ENCODE data around the gene STEAP1B. TPM values are rescaled to one million over a fixed set of nuclear protein-coding genes. Genes with fewer than 3 reads are reported as not detected.

Gene STEAP1B
- total RNA-seq, 1 donor = 1.8 TPM

DNA sequence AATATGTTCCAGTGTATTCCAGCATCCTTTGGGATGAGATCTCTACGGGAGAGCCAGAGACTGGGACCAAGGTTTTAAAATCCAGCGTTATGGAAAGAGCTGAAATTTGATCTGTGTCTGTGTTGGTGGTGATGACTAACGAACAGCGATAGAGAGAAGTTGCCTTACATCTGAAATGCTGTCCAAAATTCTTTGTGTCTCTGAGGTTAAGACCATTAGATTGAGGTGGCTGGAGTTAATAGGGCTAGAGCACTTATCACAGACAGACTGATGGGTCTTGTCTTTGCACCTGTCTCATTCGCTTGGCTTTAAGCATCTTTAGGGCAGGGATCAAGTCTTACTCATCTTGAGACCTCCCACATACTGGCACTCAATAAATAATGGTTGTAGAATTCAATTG lies 102.0 kb downstream of the STEAP1B start:
- Histone ChIP-seq H3K4me3 (ENCODE audit: low read length) (no peak overlapping the region), H3K9me3 (ENCODE audit: low read depth, low read length) (no peaks in the 10 kb centered on the region), H3K27me3 (ENCODE audit: insufficient read depth, low read length) (no peaks in the 10 kb centered on the region), H3K4me1 (ENCODE audit: insufficient read depth, low read length) (peaks cover 8% of the 10 kb centered on the region)

GRCh38 chr7:22395222-22395621 lies 104.8 kb downstream of the STEAP1B start:
- H3K4me3 ChIP-seq (ENCODE audit: low read length) = no peak overlapping the region
- no peaks in the 10 kb centered on the region for H3K4me1 ChIP-seq (ENCODE audit: insufficient read depth, low read length)
- H3K9me3 ChIP-seq (ENCODE audit: low read depth, low read length) = no peaks in the 10 kb centered on the region
- no peaks in the 10 kb centered on the region for H3K27me3 ChIP-seq (ENCODE audit: insufficient read depth, low read length)

GRCh38 chr7:22394739-22395138 lies 105.2 kb downstream of the STEAP1B start:
- no peaks in the 10 kb centered on the region for H3K4me1 ChIP-seq (ENCODE audit: insufficient read depth, low read length)
- no peaks in the 10 kb centered on the region for H3K27me3 ChIP-seq (ENCODE audit: insufficient read depth, low read length)
- H3K9me3 ChIP-seq (ENCODE audit: low read depth, low read length) = no peaks in the 10 kb centered on the region
- H3K4me3 ChIP-seq (ENCODE audit: low read length) = no peak overlapping the region

- Histone ChIP-seq H3K27me3 (ENCODE audit: insufficient read depth, low read length) (no peaks in the 10 kb centered on the region), H3K4me3 (ENCODE audit: low read length) (no peak overlapping the region), H3K9me3 (ENCODE audit: low read depth, low read length) (no peaks in the 10 kb centered on the region), H3K4me1 (ENCODE audit: insufficient read depth, low read length) (no peaks in the 10 kb centered on the region)
Measured at GRCh38 chr7:22393913-22394729, 105.9 kb downstream of the STEAP1B start.

GRCh38 chr7:22390516-22390915 lies 109.5 kb downstream of the STEAP1B start:
- H3K4me3 ChIP-seq (ENCODE audit: low read length) = no peak overlapping the region
- no peaks in the 10 kb centered on the region for H3K4me1 ChIP-seq (ENCODE audit: insufficient read depth, low read length)
- H3K9me3 ChIP-seq (ENCODE audit: low read depth, low read length) = no peaks in the 10 kb centered on the region
- H3K27me3 ChIP-seq (ENCODE audit: insufficient read depth, low read length) = no peaks in the 10 kb centered on the region

- no peak overlapping the region for H3K4me3 ChIP-seq (ENCODE audit: low read length)
- H3K4me1 ChIP-seq (ENCODE audit: insufficient read depth, low read length) = no peaks in the 10 kb centered on the region
- H3K9me3 ChIP-seq (ENCODE audit: low read depth, low read length) = no peaks in the 10 kb centered on the region
- H3K27me3 ChIP-seq (ENCODE audit: insufficient read depth, low read length) = no peaks in the 10 kb centered on the region
Measured at GRCh38 chr7:22389892-22390291, 110.1 kb downstream of the STEAP1B start.

DNA sequence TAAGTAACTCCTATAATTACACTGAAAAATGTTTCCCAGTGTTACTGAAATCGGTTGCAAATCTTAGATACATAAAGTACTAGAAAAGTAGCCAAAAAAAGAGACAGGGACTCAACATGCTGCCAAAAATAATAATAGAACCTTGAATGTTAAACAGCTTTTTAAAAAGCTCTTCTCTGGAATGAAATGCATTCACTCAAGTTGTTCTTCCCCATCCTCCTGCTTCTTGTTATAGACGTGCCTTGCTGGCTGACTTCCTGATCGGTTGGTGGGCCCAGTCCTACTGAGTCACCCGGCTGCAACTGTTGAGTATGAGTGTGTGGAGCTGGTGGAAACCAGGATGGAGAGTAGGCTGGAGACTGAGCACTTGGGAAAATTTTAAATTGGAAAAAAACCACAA lies 112.4 kb downstream of the STEAP1B start:
- no peak overlapping the region for H3K4me3 ChIP-seq (ENCODE audit: low read length)
- no peaks in the 10 kb centered on the region for H3K4me1 ChIP-seq (ENCODE audit: insufficient read depth, low read length)
- H3K27me3 ChIP-seq (ENCODE audit: insufficient read depth, low read length) = no peaks in the 10 kb centered on the region
- H3K9me3 ChIP-seq (ENCODE audit: low read depth, low read length) = no peaks in the 10 kb centered on the region

DNA sequence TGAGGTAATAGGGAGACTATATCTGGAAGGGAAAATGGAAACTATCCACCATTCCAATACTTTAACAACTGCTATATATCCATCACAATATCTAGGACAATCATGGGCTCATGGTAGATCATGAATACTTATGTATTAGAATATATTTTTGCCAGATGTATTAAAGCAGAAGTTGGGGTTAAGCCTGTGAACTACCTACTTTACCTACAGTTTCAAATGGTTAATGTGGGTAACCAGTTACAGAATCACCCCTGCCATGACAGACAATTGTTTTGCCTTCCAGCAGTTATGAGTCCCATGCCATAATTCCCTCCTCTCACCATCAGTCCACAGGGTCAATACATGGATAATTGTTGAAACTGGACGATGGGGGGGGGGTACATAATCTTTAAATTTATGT lies 113.1 kb downstream of the STEAP1B start:
- Histone ChIP-seq H3K9me3 (ENCODE audit: low read depth, low read length) (no peaks in the 10 kb centered on the region), H3K4me3 (ENCODE audit: low read length) (no peak overlapping the region), H3K27me3 (ENCODE audit: insufficient read depth, low read length) (no peaks in the 10 kb centered on the region), H3K4me1 (ENCODE audit: insufficient read depth, low read length) (no peaks in the 10 kb centered on the region)

GRCh38 chr7:22386206-22386858 lies 113.7 kb downstream of the STEAP1B start:
- no peaks in the 10 kb centered on the region for H3K4me1 ChIP-seq (ENCODE audit: insufficient read depth, low read length)
- no peaks in the 10 kb centered on the region for H3K9me3 ChIP-seq (ENCODE audit: low read depth, low read length)
- H3K4me3 ChIP-seq (ENCODE audit: low read length) = no peak overlapping the region
- H3K27me3 ChIP-seq (ENCODE audit: insufficient read depth, low read length) = no peaks in the 10 kb centered on the region

GRCh38 chr7:22385326-22385725 lies 114.7 kb downstream of the STEAP1B start:
- no peaks in the 10 kb centered on the region for H3K9me3 ChIP-seq (ENCODE audit: low read depth, low read length)
- H3K4me1 ChIP-seq (ENCODE audit: insufficient read depth, low read length) = no peaks in the 10 kb centered on the region

GRCh38 chr7:22380333-22380732 lies 119.7 kb downstream of the STEAP1B start:
- H3K4me3 ChIP-seq (ENCODE audit: low read length) = no peak overlapping the region
- no peaks in the 10 kb centered on the region for H3K4me1 ChIP-seq (ENCODE audit: insufficient read depth, low read length)
- no peaks in the 10 kb centered on the region for H3K9me3 ChIP-seq (ENCODE audit: low read depth, low read length)
- no peaks in the 10 kb centered on the region for H3K27me3 ChIP-seq (ENCODE audit: insufficient read depth, low read length)

More at GRCh38 chr7:22385326-22385725, 114.7 kb downstream of the STEAP1B start:
- no peak overlapping the region for H3K4me3 ChIP-seq (ENCODE audit: low read length)
- no peaks in the 10 kb centered on the region for H3K27me3 ChIP-seq (ENCODE audit: insufficient read depth, low read length)

- Histone ChIP-seq H3K4me1 (ENCODE audit: insufficient read depth, low read length) (no peaks in the 10 kb centered on the region), H3K4me3 (ENCODE audit: low read length) (no peak overlapping the region), H3K27me3 (ENCODE audit: insufficient read depth, low read length) (no peaks in the 10 kb centered on the region), H3K9me3 (ENCODE audit: low read depth, low read length) (no peaks in the 10 kb centered on the region)
Measured at GRCh38 chr7:22378199-22378980, 121.6 kb downstream of the STEAP1B start.

DNA sequence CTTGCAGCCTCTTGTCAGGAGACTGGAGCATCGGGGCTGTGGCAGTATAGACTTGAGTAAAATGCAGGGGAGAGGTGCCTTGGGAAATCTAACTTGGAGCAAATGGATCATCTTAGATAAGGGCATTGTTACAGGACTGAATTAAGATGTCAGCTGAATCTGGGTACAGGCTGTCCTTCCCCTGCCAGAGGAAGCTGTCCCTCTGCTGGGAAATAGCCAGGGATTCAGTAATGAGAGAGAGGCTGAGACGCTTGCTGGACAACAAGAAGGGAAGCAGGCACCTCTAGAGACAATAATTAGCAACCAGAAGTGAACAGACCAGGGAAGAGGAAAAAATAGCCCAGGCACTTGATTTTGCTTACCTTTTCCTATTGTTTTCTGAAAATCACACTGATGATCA lies 122.3 kb downstream of the STEAP1B start:
- H3K4me1 ChIP-seq (ENCODE audit: insufficient read depth, low read length) = no peaks in the 10 kb centered on the region
- no peak overlapping the region for H3K4me3 ChIP-seq (ENCODE audit: low read length)
- H3K27me3 ChIP-seq (ENCODE audit: insufficient read depth, low read length) = no peaks in the 10 kb centered on the region
- no peaks in the 10 kb centered on the region for H3K9me3 ChIP-seq (ENCODE audit: low read depth, low read length)

- no peaks in the 10 kb centered on the region for H3K9me3 ChIP-seq (ENCODE audit: low read depth, low read length)
- no peak overlapping the region for H3K4me3 ChIP-seq (ENCODE audit: low read length)
- H3K4me1 ChIP-seq (ENCODE audit: insufficient read depth, low read length) = no peaks in the 10 kb centered on the region
- H3K27me3 ChIP-seq (ENCODE audit: insufficient read depth, low read length) = no peaks in the 10 kb centered on the region
Measured at GRCh38 chr7:22375359-22376048, 124.5 kb downstream of the STEAP1B start.

DNA sequence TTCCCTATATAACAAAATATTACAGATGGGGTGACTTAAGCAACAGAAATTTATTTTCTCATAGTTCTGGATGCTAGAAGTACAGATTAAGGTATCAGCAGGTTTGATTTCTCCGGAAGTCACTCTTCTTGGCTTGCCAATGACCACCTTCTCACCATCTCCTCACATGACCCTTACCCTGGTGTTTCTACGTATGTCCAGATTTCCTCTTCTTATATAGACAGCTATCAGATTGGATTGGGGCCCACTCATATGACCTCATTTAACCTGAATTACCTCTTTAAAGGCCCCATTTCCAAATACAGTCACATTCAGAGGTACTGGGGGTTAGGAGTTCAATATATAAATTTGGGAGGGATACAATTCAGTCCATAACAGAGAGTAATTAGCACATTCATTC lies 126.1 kb downstream of the STEAP1B start:
- Histone ChIP-seq H3K9me3 (ENCODE audit: low read depth, low read length) (no peaks in the 10 kb centered on the region), H3K27me3 (ENCODE audit: insufficient read depth, low read length) (no peaks in the 10 kb centered on the region), H3K4me1 (ENCODE audit: insufficient read depth, low read length) (no peaks in the 10 kb centered on the region), H3K4me3 (ENCODE audit: low read length) (no peak overlapping the region)
